ELR (cell line): ENCODE results near the gene MMP7.
"Not testable (repeated sequence)": the region's sequence is repeated elsewhere in the genome, so short reads cannot be mapped to it uniquely, and the experiment has no call there.

Source experiments
- DNase-seq: peaks from one replicate; pipeline ENCODE4 v3.0.0-alpha.2; 2015; ENCODE audit warnings: low read depth

The MMP7 gene

DNA sequence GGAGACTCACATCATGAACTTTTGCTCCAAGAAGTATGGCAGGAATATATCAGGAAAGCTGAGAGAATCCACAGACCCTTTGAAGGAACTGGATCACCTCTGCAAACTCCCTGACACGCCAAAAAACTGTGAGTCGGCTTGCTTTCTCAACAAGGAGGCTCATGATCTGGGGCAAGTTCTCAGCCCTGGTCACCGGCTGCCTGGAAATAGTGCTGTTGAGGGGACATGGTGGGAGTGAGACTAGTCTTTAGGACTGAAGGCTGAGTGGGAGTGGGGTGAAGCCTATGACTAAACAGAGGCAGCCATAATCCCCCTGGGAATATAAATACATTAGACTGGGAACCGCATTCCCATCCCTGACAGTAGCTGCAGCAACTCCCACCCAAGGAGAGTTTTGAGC is 8.4 kb upstream of the MMP7 start:
- DNase-seq = no peak

DNA sequence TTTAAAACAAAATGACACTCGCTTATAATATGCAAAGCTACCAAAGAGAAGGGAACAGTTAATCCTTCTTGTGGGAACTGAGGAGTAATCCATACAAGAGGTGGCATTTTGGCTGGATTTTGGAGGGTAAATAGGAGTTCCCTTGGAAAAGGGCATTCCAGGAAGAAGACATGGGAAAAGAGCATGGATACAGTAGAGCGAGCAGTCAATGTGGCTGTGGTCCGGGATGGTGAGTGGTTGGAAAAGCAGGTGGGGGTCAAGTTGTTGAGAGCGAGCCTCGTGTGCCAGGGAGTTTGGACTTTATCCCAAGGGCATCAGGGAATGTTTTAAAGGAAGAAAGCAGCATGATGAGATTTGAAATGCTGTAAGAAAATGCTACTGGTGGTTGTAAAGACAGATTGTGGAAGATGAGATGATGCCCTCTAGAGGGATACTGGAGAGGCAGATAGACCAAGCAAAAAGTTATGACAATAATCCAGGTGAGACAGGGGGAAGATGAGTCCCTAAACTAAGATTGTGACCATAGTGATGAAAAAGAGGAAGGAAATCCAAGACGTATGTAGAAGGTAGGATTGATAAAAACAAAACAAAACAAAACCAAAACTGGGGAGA is 3.8 kb upstream of the MMP7 start:
- no peak for DNase-seq

- peak; percentile 30 for DNase-seq
These were observed 1.9 kb downstream of the MMP7 start for GRCh38 chr11:102528618-102529017.

- DNase-seq = peak; percentile 58
These were observed 2.9 kb downstream of the MMP7 start for GRCh38 chr11:102527684-102528083.

DNA sequence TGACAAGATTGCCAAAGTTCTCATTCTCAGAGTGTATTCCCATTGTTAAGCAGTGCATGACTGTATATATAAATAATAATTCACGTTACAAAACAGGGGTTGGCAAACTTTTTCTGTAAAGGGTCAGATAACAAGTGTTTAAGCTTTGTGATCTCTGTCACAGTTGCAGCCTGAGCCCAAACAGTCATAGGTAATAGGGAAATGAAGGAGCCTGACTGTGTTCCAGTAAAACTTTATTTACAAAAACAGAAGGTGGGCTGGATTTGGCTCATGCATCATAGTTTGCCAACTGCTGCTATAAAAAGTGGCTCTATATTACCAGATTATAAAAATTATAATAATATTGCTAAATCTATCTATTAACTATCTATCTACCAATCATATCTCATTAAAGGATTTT is 3.5 kb downstream of the MMP7 start:
- DNase-seq = no peak

DNA sequence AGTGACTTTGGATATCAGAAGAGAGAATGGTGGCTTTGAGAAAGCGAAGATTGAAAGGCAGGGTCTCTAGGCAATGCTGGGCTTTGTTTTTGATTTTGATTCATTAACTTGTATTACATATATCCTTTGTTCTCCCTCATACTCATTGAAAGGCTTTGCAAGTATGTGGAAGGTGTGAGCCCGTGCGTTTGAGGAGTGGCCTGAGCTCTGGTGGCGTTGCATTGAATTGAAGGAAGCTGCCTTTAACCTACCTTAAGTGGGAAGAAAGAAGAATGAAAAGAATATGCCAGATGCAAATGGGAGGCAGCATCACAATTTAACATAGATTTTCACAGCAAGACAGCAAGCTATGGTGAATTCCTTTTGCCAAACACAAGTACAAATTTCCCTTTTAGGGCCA is 6.7 kb downstream of the MMP7 start:
- no peak for DNase-seq

DNA sequence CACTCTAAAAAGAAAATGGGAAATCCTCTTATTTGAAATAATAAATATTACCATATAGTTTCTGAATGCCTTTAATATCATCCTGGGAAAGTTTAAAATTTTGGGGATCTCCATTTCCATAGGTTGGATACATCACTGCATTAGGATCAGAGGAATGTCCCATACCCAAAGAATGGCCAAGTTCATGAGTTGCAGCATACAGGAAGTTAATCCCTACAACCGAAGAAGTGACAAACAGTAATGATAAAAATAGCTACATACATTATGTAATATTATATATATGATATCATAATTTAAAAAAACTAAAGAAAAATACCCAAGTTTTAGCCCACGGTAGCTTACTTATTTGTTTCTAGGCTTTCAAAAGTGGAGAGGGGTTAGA is 7.4 kb downstream of the MMP7 start:
- no peak for DNase-seq

- no peak for DNase-seq
These were observed 8.0 kb downstream of the MMP7 start for GRCh38 chr11:102522312-102523188.

DNA sequence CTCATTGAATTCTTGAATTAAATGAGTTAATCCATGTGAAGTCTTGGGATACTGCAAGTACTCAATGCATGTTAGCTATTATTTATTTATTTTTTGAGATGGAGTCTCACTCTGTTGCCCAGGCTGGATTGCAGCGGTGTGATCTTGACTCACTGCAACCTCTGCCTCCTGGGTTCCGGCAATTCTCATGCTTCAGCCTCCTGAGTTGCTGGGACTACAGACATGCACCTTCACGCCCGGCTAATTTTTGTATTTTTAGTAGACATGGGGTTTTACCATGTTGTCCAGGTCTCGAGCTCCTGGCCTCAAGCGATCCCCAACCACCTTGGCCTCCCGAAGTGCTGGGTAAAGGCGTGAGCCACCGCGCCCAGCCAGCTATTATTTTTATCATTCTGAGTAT is 9.4 kb downstream of the MMP7 start:
- no peak for DNase-seq

DNA sequence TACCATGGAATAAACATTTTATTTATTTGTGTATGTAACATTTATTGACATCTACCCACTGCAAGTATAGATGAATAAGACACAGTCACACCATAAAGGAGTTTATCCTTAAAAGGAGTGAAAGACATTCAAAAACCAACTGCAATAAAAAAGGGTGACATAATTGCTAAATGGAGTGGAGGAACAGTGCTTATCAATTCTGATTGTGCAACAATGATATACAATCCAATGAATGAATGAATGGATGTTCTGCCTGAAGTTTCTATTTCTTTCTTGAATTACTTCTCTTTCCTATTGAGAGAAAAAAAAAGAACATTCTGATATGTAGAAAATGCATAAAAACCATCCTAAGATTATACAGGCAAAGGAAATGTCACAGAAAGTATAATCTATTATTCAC is 10.0 kb downstream of the MMP7 start:
- DNase-seq = no peak

- peak; percentile 9 for DNase-seq
These were observed 12.1 kb downstream of the MMP7 start for GRCh38 chr11:102518296-102519094.

DNA sequence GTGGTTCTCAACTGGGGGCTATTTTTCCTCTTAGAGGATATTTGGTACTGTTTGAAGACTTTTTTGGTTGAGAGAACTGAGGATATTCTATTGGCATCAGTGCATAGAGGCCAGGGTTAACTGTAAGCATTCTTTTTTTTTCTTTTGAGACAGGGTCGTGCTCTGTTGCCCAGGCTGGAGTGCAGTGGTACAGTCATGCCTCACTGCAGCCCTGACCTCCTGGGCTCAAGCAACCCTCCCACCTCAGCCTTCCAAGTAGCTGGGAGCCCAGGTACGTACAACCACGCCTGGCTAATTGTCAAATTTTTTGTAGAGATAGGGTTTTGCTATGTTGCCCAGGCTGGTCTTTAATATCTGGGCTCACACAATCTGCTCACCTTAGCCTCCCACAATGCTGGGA is 12.9 kb downstream of the MMP7 start:
- DNase-seq = no peak

DNA sequence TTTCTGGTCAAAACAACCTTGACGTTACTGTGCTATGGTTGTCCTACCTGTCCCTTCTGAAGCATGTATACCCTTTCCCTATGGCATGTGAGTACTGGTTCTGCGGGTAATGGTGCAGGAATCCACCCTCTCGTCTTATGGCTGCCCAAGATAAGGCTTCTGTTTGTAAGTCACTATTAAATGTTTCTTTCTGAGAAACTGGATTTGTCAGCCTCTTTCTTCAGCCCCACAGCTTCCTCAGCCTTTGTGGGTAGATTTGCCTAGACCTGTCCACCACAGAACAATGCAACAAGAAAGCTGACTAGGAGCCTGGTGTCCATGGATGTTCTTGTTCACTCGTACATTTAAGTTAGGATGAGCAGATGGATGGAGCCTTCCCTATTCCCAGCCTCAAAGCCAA is 14.4 kb downstream of the MMP7 start:
- DNase-seq = no peak

DNA sequence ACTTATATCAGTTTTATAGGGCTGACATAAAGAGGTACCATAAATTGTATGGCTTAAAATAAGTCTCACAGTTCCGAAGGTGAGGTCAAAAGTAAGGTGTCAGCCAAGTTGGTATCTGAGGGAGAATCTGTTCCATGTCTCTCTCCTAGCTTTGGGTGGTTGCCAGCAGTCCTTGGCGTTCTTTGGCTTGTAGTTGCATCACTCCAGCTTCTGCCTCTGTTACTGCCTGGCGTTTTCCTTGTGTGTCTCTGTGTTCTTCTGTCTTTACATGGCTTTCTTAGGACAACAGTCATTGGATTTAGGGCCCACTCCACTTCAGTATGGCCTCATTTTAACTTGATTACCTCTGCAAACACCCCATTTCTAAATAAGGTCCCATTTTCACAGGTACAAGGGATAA is 16.7 kb downstream of the MMP7 start:
- no peak for DNase-seq

GRCh38 chr11:102510439-102511135 is 20.0 kb downstream of the MMP7 start:
- no peak for DNase-seq

- DNase-seq = not testable (repeated sequence)
These were observed 27.7 kb downstream of the MMP7 start for GRCh38 chr11:102502831-102503230.

DNA sequence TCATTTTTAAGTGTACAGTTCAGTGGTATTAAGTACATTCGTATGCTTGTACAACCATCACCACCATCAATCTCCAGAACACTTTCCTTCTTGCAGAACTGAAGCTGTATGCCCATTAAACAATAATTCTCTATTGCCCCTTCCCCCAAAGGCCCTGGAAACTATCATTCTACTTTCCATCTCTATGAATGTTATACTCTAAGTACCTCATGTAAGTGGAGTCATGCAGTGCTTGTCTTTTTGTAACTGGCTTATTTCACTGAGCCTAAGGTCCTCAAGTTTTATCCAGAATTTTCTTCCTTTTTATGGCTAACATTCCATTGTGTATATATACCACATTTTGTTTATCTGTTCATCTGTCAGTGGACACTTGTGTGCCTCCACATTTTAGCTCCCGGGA is 29.7 kb downstream of the MMP7 start:
- no peak for DNase-seq

GRCh38 chr11:102499931-102500330 is 30.6 kb downstream of the MMP7 start:
- no peak for DNase-seq

DNA sequence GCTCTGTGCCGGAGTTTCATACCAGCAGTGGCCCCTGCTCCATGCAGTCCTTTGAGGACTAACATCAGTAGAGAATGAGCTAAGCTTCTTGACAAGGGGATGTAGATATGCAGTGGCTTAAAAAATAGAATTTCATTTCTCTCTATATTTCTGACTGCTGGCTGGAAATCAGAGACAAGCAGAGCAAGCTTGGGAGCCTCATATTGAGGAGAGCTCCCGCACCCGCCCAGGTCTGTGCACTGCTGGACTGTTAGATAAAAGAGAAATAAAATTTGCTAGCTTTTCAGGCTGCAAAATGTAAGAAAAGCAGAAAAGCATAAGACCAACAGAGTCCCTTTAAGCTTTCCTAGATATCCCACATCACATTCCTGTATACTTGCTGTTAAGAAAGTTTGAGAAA is 31.4 kb downstream of the MMP7 start:
- no peak for DNase-seq

GRCh38 chr11:102497061-102497460 is 33.5 kb downstream of the MMP7 start:
- DNase-seq = peak; percentile 62

DNA sequence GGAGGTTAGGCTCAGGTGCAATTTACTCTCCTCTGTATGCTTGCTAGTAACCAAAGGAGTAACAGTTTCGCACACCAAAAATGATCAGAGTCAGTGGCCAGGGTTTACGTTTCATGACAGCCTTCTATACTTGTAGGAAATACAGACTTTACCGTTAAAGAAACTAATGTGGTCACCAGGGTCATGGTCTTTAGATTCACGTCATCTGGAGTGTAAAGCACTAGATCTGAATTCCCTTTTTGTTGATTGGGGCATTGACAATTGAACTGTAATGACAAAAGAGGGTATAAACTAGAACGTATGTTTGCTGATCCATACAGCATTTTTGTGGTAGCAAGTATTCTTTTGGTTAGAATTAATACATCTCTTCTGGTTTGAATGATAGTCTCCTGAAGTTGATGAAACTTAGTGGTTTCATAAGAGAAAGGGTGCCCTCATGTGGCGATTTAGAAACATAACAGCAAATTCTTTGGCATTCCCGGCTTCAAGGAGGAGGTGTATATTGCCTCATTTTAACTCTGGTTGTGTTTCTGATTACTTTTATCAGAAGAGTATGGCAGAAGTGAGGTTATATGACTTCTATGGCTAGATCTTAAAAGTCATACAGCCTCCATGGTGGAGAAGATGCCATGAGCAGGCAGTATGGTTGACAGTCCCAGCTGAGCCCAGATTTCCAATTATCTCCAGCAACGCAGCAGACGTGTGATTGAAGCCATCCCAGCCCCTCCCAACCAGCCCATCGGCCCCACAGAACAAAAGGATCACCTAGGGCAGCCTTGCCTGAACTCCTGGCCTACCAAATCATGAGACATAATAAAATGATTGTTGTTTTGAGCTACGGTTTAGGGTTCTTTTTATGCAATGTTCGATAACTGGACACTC is 35.1 kb downstream of the MMP7 start:
- peak; percentile 86 for DNase-seq
